OCI-LY7 (cell line): ENCODE results near the gene ERCC6.

Experiments
- EZH2phosphoT487 ChIP-seq: fragments of 200-600 bp; sonication (generic); IDR thresholded peaks from 2 replicates; pipeline ENCODE4 v1.6.1; 2018; ENCODE audit warnings: low read depth, borderline replicate concordance, mild to moderate bottlenecking, mixed run types, antibody characterized with exemption, low read length, moderate library complexity, mixed read lengths
- TF ChIP-seq, protein P1 (sequence below): fragments of 200-600 bp; sonication (generic); conservative IDR thresholded peaks from 2 replicates; pipeline ENCODE4 v1.5.1; 2014; ENCODE audit warnings: mild to moderate bottlenecking, antibody characterized with exemption, low read length, moderate library complexity, mixed read lengths

DNA sequence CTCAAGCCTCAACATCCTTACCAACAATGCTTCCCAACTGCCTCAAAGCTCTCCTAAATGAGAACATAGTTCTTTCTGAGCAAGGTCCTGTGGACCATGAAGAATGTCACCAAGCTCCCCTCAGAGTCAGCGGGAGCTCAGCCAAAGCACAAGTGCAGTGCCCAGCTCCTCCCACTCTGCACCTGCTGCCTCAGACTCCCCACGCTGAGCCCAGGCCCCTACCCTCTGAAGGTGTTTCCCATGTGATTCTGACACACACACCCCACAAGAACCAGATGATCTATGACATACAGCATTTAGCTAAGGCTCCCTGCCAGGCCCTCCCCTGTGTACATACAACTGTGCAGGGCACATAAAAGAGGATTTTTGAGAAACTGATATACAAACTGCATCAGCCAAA lies 19.2 kb downstream of the ERCC6 start:
- TF ChIP-seq, protein P1, sequence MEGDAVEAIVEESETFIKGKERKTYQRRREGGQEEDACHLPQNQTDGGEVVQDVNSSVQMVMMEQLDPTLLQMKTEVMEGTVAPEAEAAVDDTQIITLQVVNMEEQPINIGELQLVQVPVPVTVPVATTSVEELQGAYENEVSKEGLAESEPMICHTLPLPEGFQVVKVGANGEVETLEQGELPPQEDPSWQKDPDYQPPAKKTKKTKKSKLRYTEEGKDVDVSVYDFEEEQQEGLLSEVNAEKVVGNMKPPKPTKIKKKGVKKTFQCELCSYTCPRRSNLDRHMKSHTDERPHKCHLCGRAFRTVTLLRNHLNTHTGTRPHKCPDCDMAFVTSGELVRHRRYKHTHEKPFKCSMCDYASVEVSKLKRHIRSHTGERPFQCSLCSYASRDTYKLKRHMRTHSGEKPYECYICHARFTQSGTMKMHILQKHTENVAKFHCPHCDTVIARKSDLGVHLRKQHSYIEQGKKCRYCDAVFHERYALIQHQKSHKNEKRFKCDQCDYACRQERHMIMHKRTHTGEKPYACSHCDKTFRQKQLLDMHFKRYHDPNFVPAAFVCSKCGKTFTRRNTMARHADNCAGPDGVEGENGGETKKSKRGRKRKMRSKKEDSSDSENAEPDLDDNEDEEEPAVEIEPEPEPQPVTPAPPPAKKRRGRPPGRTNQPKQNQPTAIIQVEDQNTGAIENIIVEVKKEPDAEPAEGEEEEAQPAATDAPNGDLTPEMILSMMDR: no peak
- no peak for TF ChIP-seq EZH2phosphoT487
